Measurements from ENCODE around the gene ATP1B3.

DNA sequence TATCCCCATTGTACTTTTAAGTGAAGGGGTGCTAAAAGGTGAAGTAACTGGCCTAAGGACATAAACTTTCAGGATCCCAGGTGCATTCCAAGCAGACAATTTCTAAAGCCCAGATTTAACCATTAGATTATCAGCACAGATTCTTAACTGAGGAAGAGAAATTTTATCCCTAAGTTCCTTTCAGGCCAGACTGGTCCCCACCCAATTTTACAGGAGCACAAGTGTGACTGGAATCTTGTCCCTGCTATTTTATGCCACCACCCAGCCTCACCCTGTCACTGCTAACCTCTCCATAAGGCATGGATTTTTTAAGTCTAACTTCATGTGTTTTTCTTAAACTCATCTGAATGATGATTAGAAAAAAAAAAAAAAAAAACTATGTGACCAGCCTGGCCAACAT lies 37.1 kb upstream of the ATP1B3 start:
- TF ChIP-seq CTCF (optimal IDR thresholded peaks at IDR 0.05 in 1 of 3, IDR thresholded peaks at IDR 0.05 in 1 of 3, conservative IDR thresholded peaks at IDR 0.05 in 1 of 3; ENCODE audit: extremely low read depth in 1 of 3, insufficient read depth in 2 of 3, low read length in 3 of 3) (no peak), EZH2 (IDR thresholded peaks at IDR 0.05; ENCODE audit: low read length) (no peak)

Data from keratinocyte (primary cell).